ENCODE measurements around the gene PSMG3.

- no peak for TF ChIP-seq CTCF (IDR thresholded peaks at IDR 0.05; ENCODE audit: low read length)
- TF ChIP-seq EZH2 (IDR thresholded peaks at IDR 0.05; ENCODE audit: borderline replicate concordance, low read length): no peak
These were observed 33.4 kb downstream of the PSMG3 start for GRCh38 chr7:1536455-1536742.

Data from OCI-LY1 (cell line).